Activated T-cell treated with anti-CD3 and anti-CD28 coated beads, Interleukin-2, amount 50 U/mL, for 24 hours (primary cell): ENCODE measurements around the gene RAB30.
"Not testable (repeated sequence)": the region's sequence is repeated elsewhere in the genome, so short reads cannot be mapped to it uniquely, and the experiment has no call there.

Experiments used
- DNase-seq: peaks from one replicate; pipeline ENCODE4 v3.0.0-alpha.2; 2020
- H3K27ac Mint-ChIP-seq: 2 replicates; pipeline ENCODE4 v1.8.0; 2020; ENCODE audit warnings: mild to moderate bottlenecking, mixed read lengths
- H3K27me3 Mint-ChIP-seq: 2 replicates; pipeline ENCODE4 v1.8.0; 2020; ENCODE audit warnings: mixed read lengths
- H3K36me3 Mint-ChIP-seq: 2 replicates; pipeline ENCODE4 v1.8.0; 2020; ENCODE audit warnings: low read depth, mixed read lengths
- H3K4me1 Mint-ChIP-seq: 2 replicates; pipeline ENCODE4 v1.8.0; 2020; ENCODE audit warnings: low read depth, mixed read lengths
- H3K4me3 Mint-ChIP-seq: 2 replicates; pipeline ENCODE4 v1.8.0; 2020; ENCODE audit warnings: mild to moderate bottlenecking, moderate library complexity, mixed read lengths
- H3K9me3 Mint-ChIP-seq: 2 replicates; pipeline ENCODE4 v1.8.0; 2020; ENCODE audit warnings: mixed read lengths

The RAB30 gene

GRCh38 chr11:82955736-82956453 lies 115.8 kb downstream of the RAB30 start:
- H3K36me3 Mint-ChIP-seq, result peaks cover 52% of the 10 kb centered on the region
- not testable (repeated sequence) for H3K27me3 Mint-ChIP-seq
- DNase-seq, result peak; percentile 57
- peaks cover 55% of the 10 kb centered on the region for H3K4me1 Mint-ChIP-seq
- H3K27ac Mint-ChIP-seq, result peak overlapping the region; percentile 71
- peaks cover 43% of the 10 kb centered on the region for H3K9me3 Mint-ChIP-seq
- H3K4me3 Mint-ChIP-seq, result peak overlapping the region; percentile 6

- Mint-ChIP-seq H3K9me3 (peaks cover 32% of the 10 kb centered on the region), H3K36me3 (peaks cover 30% of the 10 kb centered on the region)
- H3K4me1 Mint-ChIP-seq, H3K27me3 Mint-ChIP-seq, H3K27ac Mint-ChIP-seq, H3K4me3 Mint-ChIP-seq, DNase-seq: not testable (repeated sequence)
These were observed 121.2 kb downstream of the RAB30 start for GRCh38 chr11:82950502-82950901.

- Mint-ChIP-seq H3K27ac (no peak overlapping the region), H3K27me3 (no peaks in the 10 kb centered on the region), H3K4me3 (no peak overlapping the region), H3K9me3 (peaks cover 25% of the 10 kb centered on the region), H3K36me3 (peaks cover 23% of the 10 kb centered on the region), H3K4me1 (peaks cover 8% of the 10 kb centered on the region)
- no peak for DNase-seq
These were observed 122.3 kb downstream of the RAB30 start for GRCh38 chr11:82949352-82949751.

- H3K27me3 Mint-ChIP-seq, result no peaks in the 10 kb centered on the region
- peaks cover 2% of the 10 kb centered on the region for H3K36me3 Mint-ChIP-seq
- no peak overlapping the region for H3K4me3 Mint-ChIP-seq
- H3K9me3 Mint-ChIP-seq, result peaks cover 15% of the 10 kb centered on the region
- peaks cover 12% of the 10 kb centered on the region for H3K4me1 Mint-ChIP-seq
- no peak overlapping the region for H3K27ac Mint-ChIP-seq
- no peak for DNase-seq
These were observed 126.0 kb downstream of the RAB30 start for GRCh38 chr11:82945682-82946081.

GRCh38 chr11:82945041-82945440 lies 126.7 kb downstream of the RAB30 start:
- not testable (repeated sequence) for H3K27me3 Mint-ChIP-seq, H3K27ac Mint-ChIP-seq, H3K4me3 Mint-ChIP-seq, H3K36me3 Mint-ChIP-seq, DNase-seq
- peaks cover 15% of the 10 kb centered on the region for H3K4me1 Mint-ChIP-seq
- H3K9me3 Mint-ChIP-seq, result peaks cover 20% of the 10 kb centered on the region

- peaks cover 18% of the 10 kb centered on the region for H3K4me1 Mint-ChIP-seq
- H3K36me3 Mint-ChIP-seq, result peaks cover 4% of the 10 kb centered on the region
- H3K9me3 Mint-ChIP-seq, result peaks cover 23% of the 10 kb centered on the region
- H3K4me3 Mint-ChIP-seq, result no peak overlapping the region
- H3K27me3 Mint-ChIP-seq, result no peaks in the 10 kb centered on the region
- H3K27ac Mint-ChIP-seq, result no peak overlapping the region
- DNase-seq, result no peak
These were observed 127.5 kb downstream of the RAB30 start for GRCh38 chr11:82944198-82944597.

- not testable (repeated sequence) for H3K27me3 Mint-ChIP-seq, H3K27ac Mint-ChIP-seq, H3K4me3 Mint-ChIP-seq, DNase-seq, H3K36me3 Mint-ChIP-seq
- Mint-ChIP-seq H3K9me3 (peaks cover 23% of the 10 kb centered on the region), H3K4me1 (peaks cover 18% of the 10 kb centered on the region)
These were observed 128.3 kb downstream of the RAB30 start for GRCh38 chr11:82943430-82943829.

GRCh38 chr11:82942376-82942775 lies 129.3 kb downstream of the RAB30 start:
- Mint-ChIP-seq H3K9me3 (peaks cover 23% of the 10 kb centered on the region), H3K27me3 (no peaks in the 10 kb centered on the region), H3K4me3 (no peak overlapping the region), H3K36me3 (peaks cover 4% of the 10 kb centered on the region), H3K27ac (no peak overlapping the region), H3K4me1 (peaks cover 18% of the 10 kb centered on the region)
- no peak for DNase-seq

- peaks cover 20% of the 10 kb centered on the region for H3K36me3 Mint-ChIP-seq
- H3K4me3 Mint-ChIP-seq, result no peak overlapping the region
- peaks cover 10% of the 10 kb centered on the region for H3K4me1 Mint-ChIP-seq
- no peak for DNase-seq
- no peaks in the 10 kb centered on the region for H3K27me3 Mint-ChIP-seq
- H3K27ac Mint-ChIP-seq, result no peak overlapping the region
- peaks cover 21% of the 10 kb centered on the region for H3K9me3 Mint-ChIP-seq
These were observed 132.2 kb downstream of the RAB30 start for GRCh38 chr11:82939456-82939855.

- no peaks in the 10 kb centered on the region for H3K27me3 Mint-ChIP-seq
- no peak overlapping the region for H3K4me3 Mint-ChIP-seq
- no peak overlapping the region for H3K27ac Mint-ChIP-seq
- DNase-seq, result no peak
- peaks cover 15% of the 10 kb centered on the region for H3K4me1 Mint-ChIP-seq
- peaks cover 12% of the 10 kb centered on the region for H3K9me3 Mint-ChIP-seq
- H3K36me3 Mint-ChIP-seq, result peaks cover 39% of the 10 kb centered on the region
These were observed 134.1 kb downstream of the RAB30 start for GRCh38 chr11:82937554-82937953.

- H3K27ac Mint-ChIP-seq, result no peak overlapping the region
- H3K9me3 Mint-ChIP-seq, result peaks cover 12% of the 10 kb centered on the region
- H3K4me3 Mint-ChIP-seq, result no peak overlapping the region
- peaks cover 25% of the 10 kb centered on the region for H3K4me1 Mint-ChIP-seq
- DNase-seq, result no peak
- H3K36me3 Mint-ChIP-seq, result peaks cover 52% of the 10 kb centered on the region
- H3K27me3 Mint-ChIP-seq, result no peaks in the 10 kb centered on the region
These were observed 135.4 kb downstream of the RAB30 start for GRCh38 chr11:82936261-82936660.

GRCh38 chr11:82932564-82932963 lies 139.1 kb downstream of the RAB30 start:
- peaks cover 25% of the 10 kb centered on the region for H3K4me1 Mint-ChIP-seq
- peaks cover 76% of the 10 kb centered on the region for H3K36me3 Mint-ChIP-seq
- H3K4me3 Mint-ChIP-seq, result no peak overlapping the region

GRCh38 chr11:82930734-82931133 lies 141.0 kb downstream of the RAB30 start:
- peaks cover 77% of the 10 kb centered on the region for H3K36me3 Mint-ChIP-seq
- H3K27me3 Mint-ChIP-seq, result no peaks in the 10 kb centered on the region
- no peaks in the 10 kb centered on the region for H3K9me3 Mint-ChIP-seq
- no peak for DNase-seq
- no peak overlapping the region for H3K4me3 Mint-ChIP-seq
- no peak overlapping the region for H3K27ac Mint-ChIP-seq
- peaks cover 30% of the 10 kb centered on the region for H3K4me1 Mint-ChIP-seq

More at GRCh38 chr11:82932564-82932963, 139.1 kb downstream of the RAB30 start:
- no peak overlapping the region for H3K27ac Mint-ChIP-seq
- H3K9me3 Mint-ChIP-seq, result no peaks in the 10 kb centered on the region
- H3K27me3 Mint-ChIP-seq, result no peaks in the 10 kb centered on the region
- no peak for DNase-seq

GRCh38 chr11:82930229-82930628 lies 141.5 kb downstream of the RAB30 start:
- no peaks in the 10 kb centered on the region for H3K9me3 Mint-ChIP-seq
- H3K27ac Mint-ChIP-seq, result no peak overlapping the region
- H3K4me1 Mint-ChIP-seq, result peaks cover 30% of the 10 kb centered on the region
- DNase-seq, result no peak
- H3K36me3 Mint-ChIP-seq, result peaks cover 75% of the 10 kb centered on the region
- H3K27me3 Mint-ChIP-seq, result no peaks in the 10 kb centered on the region
- H3K4me3 Mint-ChIP-seq, result no peak overlapping the region

GRCh38 chr11:82929121-82929520 lies 142.6 kb downstream of the RAB30 start:
- no peaks in the 10 kb centered on the region for H3K27me3 Mint-ChIP-seq
- no peak overlapping the region for H3K4me3 Mint-ChIP-seq
- H3K4me1 Mint-ChIP-seq, result peaks cover 32% of the 10 kb centered on the region
- H3K36me3 Mint-ChIP-seq, result peaks cover 73% of the 10 kb centered on the region
- no peak for DNase-seq
- H3K27ac Mint-ChIP-seq, result no peak overlapping the region
- no peaks in the 10 kb centered on the region for H3K9me3 Mint-ChIP-seq
